GM10266 (cell line): ENCODE data around the gene SYT5.
A peak's percentile ranks its signal among the peaks of the same experiment; 100 is the strongest.

Experiments used
- DNase-seq: peaks from one replicate; pipeline ENCODE4 v3.0.0; 2012; ENCODE audit errors: extremely low spot score
- TF ChIP-seq, protein P1 (sequence below): IDR thresholded peaks from 2 replicates; pipeline ENCODE4 v1.5.1; 2012; ENCODE audit warnings: mild to moderate bottlenecking, low read depth; ENCODE audit not compliant: control insufficient read depth, insufficient read depth; ENCODE audit errors: missing control alignments

Gene SYT5

DNA sequence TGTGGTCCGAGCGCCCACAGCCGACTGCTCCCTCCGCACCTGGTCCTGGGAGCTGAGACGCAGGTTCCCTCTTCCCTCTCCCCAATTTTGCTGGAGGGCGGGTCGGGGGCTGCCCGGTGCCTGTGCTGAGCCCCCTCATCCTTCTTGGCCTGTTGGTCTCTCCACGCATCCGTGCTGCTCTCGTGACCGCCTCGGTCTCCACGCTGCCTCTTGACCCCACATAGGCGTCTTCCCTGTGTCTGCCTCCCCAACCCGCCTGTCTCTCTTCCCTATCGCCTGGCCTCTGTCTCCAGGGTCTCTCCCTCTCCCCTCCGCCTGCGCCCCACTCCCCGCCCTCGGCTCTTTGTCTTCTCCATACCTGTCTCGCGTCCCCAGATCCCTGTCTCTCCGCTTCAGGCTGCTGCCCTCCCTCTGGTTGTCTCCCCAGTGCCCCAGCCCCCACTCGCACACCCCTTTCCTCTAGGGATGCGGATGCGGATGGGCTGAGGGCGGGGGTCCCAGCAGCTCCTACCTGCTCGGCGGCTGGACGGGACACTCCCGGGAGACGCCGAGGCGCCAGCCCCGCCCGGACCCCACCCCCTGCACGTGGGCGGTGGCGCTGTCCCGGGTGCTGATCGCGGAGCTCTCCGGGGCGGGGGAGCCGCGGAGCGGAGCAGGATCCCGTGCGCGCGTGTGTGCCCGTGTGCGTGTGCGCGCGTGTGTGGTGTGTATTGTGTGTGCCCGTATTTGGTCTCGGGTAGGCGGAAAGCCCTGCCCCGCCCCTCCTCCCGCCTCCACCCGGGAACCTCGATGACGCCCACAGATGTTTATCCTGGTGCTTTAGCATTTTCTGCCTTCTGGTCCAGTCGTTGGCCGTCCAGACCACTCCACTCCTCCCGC, at the start of gene SYT5:
SYT5 (minus strand) TSS at position 684 of the 879 bp plus-strand sequence. CDS start 1,248 bp downstream, outside the sequence.
- TF ChIP-seq, protein P1, sequence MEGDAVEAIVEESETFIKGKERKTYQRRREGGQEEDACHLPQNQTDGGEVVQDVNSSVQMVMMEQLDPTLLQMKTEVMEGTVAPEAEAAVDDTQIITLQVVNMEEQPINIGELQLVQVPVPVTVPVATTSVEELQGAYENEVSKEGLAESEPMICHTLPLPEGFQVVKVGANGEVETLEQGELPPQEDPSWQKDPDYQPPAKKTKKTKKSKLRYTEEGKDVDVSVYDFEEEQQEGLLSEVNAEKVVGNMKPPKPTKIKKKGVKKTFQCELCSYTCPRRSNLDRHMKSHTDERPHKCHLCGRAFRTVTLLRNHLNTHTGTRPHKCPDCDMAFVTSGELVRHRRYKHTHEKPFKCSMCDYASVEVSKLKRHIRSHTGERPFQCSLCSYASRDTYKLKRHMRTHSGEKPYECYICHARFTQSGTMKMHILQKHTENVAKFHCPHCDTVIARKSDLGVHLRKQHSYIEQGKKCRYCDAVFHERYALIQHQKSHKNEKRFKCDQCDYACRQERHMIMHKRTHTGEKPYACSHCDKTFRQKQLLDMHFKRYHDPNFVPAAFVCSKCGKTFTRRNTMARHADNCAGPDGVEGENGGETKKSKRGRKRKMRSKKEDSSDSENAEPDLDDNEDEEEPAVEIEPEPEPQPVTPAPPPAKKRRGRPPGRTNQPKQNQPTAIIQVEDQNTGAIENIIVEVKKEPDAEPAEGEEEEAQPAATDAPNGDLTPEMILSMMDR, result no peak
- peak; percentile 87 for DNase-seq

DNA sequence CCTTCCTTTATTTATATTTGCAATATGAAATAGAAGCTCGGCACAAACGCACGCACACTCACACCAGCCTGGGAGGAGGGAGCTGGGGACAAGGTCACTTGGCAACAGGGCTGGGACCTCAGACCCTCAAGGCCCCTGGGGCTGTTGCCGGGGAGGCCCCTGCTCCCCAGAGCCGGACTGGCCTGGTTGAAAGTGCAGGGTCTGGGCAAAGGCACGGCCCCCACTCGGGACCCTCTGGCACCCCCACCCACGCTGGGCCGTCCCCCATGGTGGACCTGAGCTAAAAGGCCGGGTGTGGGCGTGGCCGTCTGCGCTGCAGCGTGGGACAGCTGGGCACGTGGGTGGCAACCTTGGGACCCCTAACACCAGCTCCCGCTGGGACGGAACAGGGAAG, 49.7 kb upstream of the SYT5 start:
- TF ChIP-seq, protein P1, result no peak
- no peak for DNase-seq

DNA sequence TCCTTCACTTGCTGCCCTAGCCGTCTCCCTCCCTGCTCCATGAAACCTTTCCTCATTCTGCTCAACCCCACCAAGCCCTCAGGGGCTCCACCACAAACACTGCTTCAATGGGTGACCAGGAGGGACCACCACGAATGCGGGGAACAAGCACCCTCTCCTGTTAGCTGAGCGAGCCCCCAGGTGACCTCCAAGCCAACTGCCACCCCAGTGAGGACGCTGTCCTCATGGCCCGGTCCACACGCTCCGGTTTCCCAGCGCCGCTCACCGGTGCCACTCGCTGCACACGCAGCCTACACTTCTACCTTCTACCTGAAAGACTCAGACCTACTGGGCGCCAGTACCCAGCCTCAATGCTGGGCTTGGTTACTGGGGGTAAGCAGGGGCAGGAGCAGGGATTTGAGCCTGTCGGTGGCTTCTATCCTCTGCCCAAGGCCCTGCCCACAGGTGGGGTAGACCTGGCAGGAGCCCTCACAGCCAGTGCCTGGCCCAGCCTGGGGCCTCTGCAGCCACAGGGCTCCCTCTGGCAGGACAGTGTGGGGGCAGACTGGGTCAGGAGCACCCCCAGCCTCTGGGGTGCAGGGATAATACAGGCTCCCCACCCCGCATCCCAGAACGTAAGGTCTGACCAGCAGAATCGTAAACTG, 49.2 kb upstream of the SYT5 start:
- TF ChIP-seq, protein P1, result no peak
- no peak for DNase-seq

DNA sequence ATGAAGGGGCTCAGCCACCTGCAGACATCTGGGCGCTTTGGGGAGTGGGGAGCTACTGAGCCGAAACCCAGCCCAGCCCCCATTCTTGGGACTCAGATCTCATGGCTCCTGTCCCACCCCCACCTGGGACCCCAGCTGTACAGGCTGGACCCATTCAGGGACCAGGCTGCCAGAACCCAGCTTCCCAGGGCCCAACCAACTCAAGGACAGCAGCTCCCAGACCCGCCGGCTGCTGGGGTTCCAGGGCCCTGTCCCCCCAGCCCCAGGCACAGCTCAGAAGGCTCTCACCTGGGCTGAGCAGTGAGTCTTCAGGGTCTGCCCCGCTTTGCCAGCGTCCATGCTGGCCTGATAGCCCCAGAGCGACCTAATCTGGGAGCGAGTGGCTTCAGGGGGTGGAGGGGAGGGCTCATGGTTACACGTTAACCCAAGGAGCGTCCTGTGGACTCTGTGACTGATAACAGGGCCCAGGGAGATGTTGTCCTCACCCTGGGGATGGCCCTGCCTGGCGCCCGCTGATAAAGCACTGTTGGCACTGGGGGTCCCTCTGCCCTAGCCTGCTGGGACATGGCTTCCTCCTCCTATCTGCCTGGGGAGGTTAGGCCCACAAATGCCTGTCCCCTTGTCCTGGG, 48.4 kb upstream of the SYT5 start, which contains the start of gene TMEM86B:
TMEM86B (minus strand) TSS at position 361 of the 629 bp plus-strand sequence; CDS start at position 339, 22 bp downstream.
- TF ChIP-seq, protein P1, result no peak
- DNase-seq, result no peak

DNA sequence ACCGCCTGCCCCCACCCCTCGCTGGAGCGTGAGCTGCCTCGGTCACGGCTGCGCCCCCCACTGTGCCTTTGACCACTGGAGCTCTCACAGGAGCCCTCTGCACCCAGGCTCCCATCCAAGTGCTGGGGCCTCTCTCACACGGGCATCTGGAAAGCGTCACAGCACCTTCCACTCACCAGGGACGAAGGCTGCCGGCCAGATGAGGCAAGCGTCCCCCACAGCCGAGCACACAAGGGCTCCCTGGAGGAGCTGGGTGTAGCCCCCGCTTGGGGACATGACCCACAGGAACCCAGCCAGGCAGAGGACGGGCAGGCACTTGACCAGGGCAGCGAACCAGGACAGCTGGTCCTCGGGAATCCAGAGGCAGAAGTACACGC, 47.9 kb upstream of the SYT5 start:
- no peak for DNase-seq
- TF ChIP-seq, protein P1, result no peak

DNA sequence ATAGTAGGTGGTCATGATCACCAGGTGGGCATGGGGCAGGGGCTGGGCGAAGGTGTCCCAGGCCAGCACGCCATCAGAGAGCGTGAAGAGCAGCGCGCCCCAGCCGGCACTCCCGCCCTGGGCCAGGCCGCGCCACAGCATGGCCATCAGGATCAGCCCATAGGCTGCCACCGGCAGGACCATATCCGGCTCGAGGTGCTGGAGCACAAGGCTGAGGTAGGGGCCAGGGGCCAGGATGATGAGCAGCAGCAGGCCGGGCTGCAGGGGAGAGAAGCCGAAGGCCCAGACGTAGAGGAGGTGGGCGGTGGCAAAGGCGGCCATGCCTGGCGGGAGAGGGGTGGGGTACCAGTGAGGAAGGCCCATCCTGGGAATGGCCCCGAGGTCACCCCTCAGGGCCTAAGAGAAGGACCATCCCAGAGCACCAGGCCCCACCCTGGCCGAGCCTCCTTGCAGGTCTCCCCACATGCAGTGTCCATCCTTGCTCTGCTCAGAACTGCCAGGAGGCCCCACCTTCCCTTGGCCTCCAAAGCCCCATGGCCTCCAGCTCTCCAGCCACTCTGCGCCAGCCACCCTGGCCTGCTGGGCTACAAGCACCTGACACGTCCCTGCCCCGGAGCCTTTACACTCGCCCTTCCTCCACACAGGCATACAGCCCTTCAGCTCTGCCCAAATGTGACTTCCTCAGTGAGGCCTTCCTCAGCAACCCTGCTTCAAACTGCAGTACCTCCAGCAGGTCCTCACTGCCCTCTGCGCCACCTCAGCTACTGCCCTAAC, 47.3 kb upstream of the SYT5 start:
- TF ChIP-seq, protein P1, result no peak
- no peak for DNase-seq
